PC-9 (cell line): ENCODE results near the gene MROH2B. TPM values are rescaled to one million over a fixed set of nuclear protein-coding genes. Genes with fewer than 3 reads are reported as not detected.

Experiments
- BruUV-seq: library from RNA; stranded (reverse); fragments of 400-500 nt; replicated peaks from 2 replicates; lab custom pipeline; 2021; lab: Mats Ljungman, UMichigan
- CTCF ChIA-PET: fragments of 300-600 bp; sonication (Branson Sonifier 250); formaldehyde crosslinking; loops from one replicate; lab custom pipeline; 2022; ENCODE audit warnings: antibody characterized with exemption; lab: Charles Lee
- POLR2A ChIA-PET: fragments of 300-600 bp; sonication (Branson Sonifier 250); formaldehyde crosslinking; loops from one replicate; lab custom pipeline; 2022; ENCODE audit warnings: antibody characterized with exemption; ENCODE audit not compliant: unreplicated experiment; lab: Charles Lee
- DNase-seq, 2 experiments: peaks; one replicate each; pipeline versions ENCODE4 v3.0.0 to v3.0.0-alpha.2; 2015 to 2022; ENCODE audit warnings: mixed read lengths in 1 of 2
- H2AFZ ChIP-seq: fragments of 200-600 bp; sonication (generic); 2 replicates; pipeline ENCODE4 v1.8.1; 2017; ENCODE audit warnings: antibody characterized with exemption
- H3F3A ChIP-seq: fragments of 200-600 bp; sonication (generic); 2 replicates; pipeline ENCODE4 v1.8.1; 2017; ENCODE audit warnings: antibody characterized with exemption, mild to moderate bottlenecking, low read depth; ENCODE audit not compliant: insufficient read depth
- H3K27ac ChIP-seq: fragments of 200-600 bp; sonication (generic); 2 replicates; pipeline ENCODE4 v1.6.1; 2016; ENCODE audit warnings: mixed run types
- H3K27me3 ChIP-seq: fragments of 200-600 bp; sonication (generic); 2 replicates; pipeline ENCODE4 v1.6.1; 2016; ENCODE audit warnings: low read depth, mixed run types; ENCODE audit not compliant: insufficient read depth
- H3K36me3 ChIP-seq: fragments of 200-600 bp; sonication (generic); 2 replicates; pipeline ENCODE4 v1.6.1; 2016; ENCODE audit warnings: low read depth, mixed run types
- H3K4me1 ChIP-seq: fragments of 200-600 bp; sonication (generic); replicated peaks from 2 replicates; pipeline ENCODE4 v1.6.1; 2016; ENCODE audit warnings: mixed run types; ENCODE audit not compliant: insufficient read depth
- H3K4me2 ChIP-seq: fragments of 200-600 bp; sonication (generic); 2 replicates; pipeline ENCODE4 v1.6.1; 2017; ENCODE audit warnings: mixed run types
- H3K4me3 ChIP-seq: fragments of 200-600 bp; sonication (generic); 2 replicates; pipeline ENCODE4 v1.6.1; 2016; ENCODE audit warnings: mixed run types
- H3K79me2 ChIP-seq: fragments of 200-600 bp; sonication (generic); 2 replicates; pipeline ENCODE4 v1.6.1; 2017; ENCODE audit warnings: low read depth, mixed run types
- H3K9me2 ChIP-seq: fragments of 200-600 bp; sonication (generic); 2 replicates; pipeline ENCODE4 v1.8.1; 2017; ENCODE audit warnings: mild to moderate bottlenecking; ENCODE audit not compliant: insufficient read depth
- H3K9me3 ChIP-seq: fragments of 200-600 bp; sonication (generic); 2 replicates; pipeline ENCODE4 v1.8.1; 2016; ENCODE audit warnings: low read depth; ENCODE audit not compliant: insufficient read depth
- H4K20me1 ChIP-seq: fragments of 200-600 bp; sonication (generic); 2 replicates; pipeline ENCODE4 v1.8.1; 2017; ENCODE audit not compliant: insufficient read depth
- CTCF ChIP-seq: fragments of 200-600 bp; sonication (generic); conservative IDR thresholded peaks from 2 replicates; pipeline ENCODE4 v1.6.1; 2017; ENCODE audit warnings: mixed run types, antibody characterized with exemption, mild to moderate bottlenecking, moderate library complexity
- EZH2 ChIP-seq: fragments of 200-600 bp; sonication (generic); IDR thresholded peaks from 2 replicates; pipeline ENCODE4 v1.8.0; 2017; ENCODE audit warnings: antibody characterized with exemption, low read depth
- intact Hi-C: fragments of 100-400 bp; cut with micrococcal nuclease; formaldehyde crosslinking; loops from one replicate; pipeline ENCODE4 v1.10.0; 2022; ENCODE audit not compliant: unreplicated experiment
- total RNA-seq: library from RNA; stranded (reverse); gene quantifications from 2 replicates; pipeline ENCODE4 v1.2.3, GENCODE V29; 2021

Gene MROH2B
- total RNA-seq, 1 experiment from 2014 or later: not detected

- ChIA-PET CTCF (no interaction called here), POLR2A (no interaction called here)
- H3K4me3 ChIP-seq: no peak overlapping the region
- DNase-seq: no peak
- no peaks in the 10 kb centered on the region for H4K20me1 ChIP-seq
- 0 out of 2 replicates have a peak, but pooled peaks cover 3% of the 10 kb centered on the region for H3F3A ChIP-seq
- no peaks in the 10 kb centered on the region for H3K79me2 ChIP-seq
- H2AFZ ChIP-seq: no peak overlapping the region
- no peaks in the 10 kb centered on the region for H3K36me3 ChIP-seq
- peaks cover 17% of the 10 kb centered on the region for H3K4me1 ChIP-seq
- TF ChIP-seq EZH2 (no peak), CTCF (no peak)
- no peak overlapping the region for H3K4me2 ChIP-seq
- intact Hi-C loops: no loop called here
- H3K9me2 ChIP-seq: no peaks in the 10 kb centered on the region
- no peak overlapping the region for H3K27ac ChIP-seq
- H3K9me3 ChIP-seq: peaks cover 5% of the 10 kb centered on the region; the same call in 1 of the 2 replicates
- no TSS peak for BruUV-seq
- no peaks in the 10 kb centered on the region for H3K27me3 ChIP-seq
Observed at GRCh38 chr5:41012318-41012717, 58.8 kb downstream of the MROH2B start.

- Histone ChIP-seq H2AFZ (no peak overlapping the region), H3K4me2 (no peak overlapping the region), H3K9me2 (no peaks in the 10 kb centered on the region), H3K36me3 (no peaks in the 10 kb centered on the region), H3K79me2 (no peaks in the 10 kb centered on the region), H3K27ac (no peak overlapping the region), H3K4me3 (no peak overlapping the region), H3K4me1 (peaks cover 17% of the 10 kb centered on the region), H3F3A (0 out of 2 replicates have a peak, but pooled peaks cover 3% of the 10 kb centered on the region), H3K9me3 (peaks cover 5% of the 10 kb centered on the region; the same call in 1 of the 2 replicates), H4K20me1 (no peaks in the 10 kb centered on the region), H3K27me3 (no peaks in the 10 kb centered on the region)
- ChIA-PET POLR2A (no interaction called here), CTCF (no interaction called here)
- no TSS peak for BruUV-seq
- intact Hi-C loops: no loop called here
- no peak for DNase-seq
- no peak for TF ChIP-seq CTCF
- TF ChIP-seq EZH2: no peak
Observed at GRCh38 chr5:41010572-41010971, 60.6 kb downstream of the MROH2B start.

DNA sequence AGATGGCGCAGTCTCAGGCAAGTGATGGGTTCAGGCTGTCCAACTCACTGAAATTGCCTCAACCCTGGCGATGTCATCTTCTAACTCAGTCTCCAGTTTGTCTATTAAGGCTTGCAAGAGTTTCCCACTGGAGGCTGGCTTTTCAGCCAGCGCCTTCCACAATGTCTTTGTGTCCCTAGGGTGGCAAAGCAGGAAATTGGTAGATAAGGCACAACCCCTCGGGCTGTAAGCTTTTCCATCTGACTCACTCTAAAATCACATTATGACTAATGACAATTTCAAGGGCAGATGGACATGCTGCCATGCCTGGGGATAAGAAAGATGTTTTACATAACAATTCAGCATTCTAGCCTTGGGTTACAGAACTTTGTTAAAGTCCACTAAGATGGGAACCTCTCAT lies 61.9 kb downstream of the MROH2B start:
- intact Hi-C loops: no loop called here
- Histone ChIP-seq H3F3A (0 out of 2 replicates have a peak, but pooled peaks cover 3% of the 10 kb centered on the region), H3K9me2 (no peaks in the 10 kb centered on the region), H3K4me2 (peak overlapping the region; percentile 6), H3K27ac (peak overlapping the region; percentile 7; the same call in 1 of the 2 replicates), H3K4me1 (peaks cover 17% of the 10 kb centered on the region), H3K27me3 (no peaks in the 10 kb centered on the region), H3K36me3 (no peaks in the 10 kb centered on the region), H4K20me1 (no peaks in the 10 kb centered on the region), H3K9me3 (peaks cover 5% of the 10 kb centered on the region; the same call in 1 of the 2 replicates), H3K4me3 (no peak overlapping the region), H2AFZ (no peak overlapping the region), H3K79me2 (no peaks in the 10 kb centered on the region)
- BruUV-seq: no TSS peak
- no peak for TF ChIP-seq EZH2
- CTCF ChIA-PET: interaction anchor here (0.6 to 1.0 kb wide), 2 partner anchors 105 to 106 kb away, joined by 3 read pairs; no protein-coding TSS in a partner anchor
- POLR2A ChIA-PET: no interaction called here
- DNase-seq: peak; percentile 82 to 92

GRCh38 chr5:41004931-41005330 lies 66.2 kb downstream of the MROH2B start:
- TF ChIP-seq CTCF (no peak), EZH2 (no peak)
- H3K9me2 ChIP-seq: no peaks in the 10 kb centered on the region
- H3K9me3 ChIP-seq: no peaks in the 10 kb centered on the region
- peaks cover 17% of the 10 kb centered on the region for H3K4me1 ChIP-seq
- CTCF ChIA-PET: no interaction called here
- intact Hi-C loops: no loop called here
- H3K4me2 ChIP-seq: no peak overlapping the region
- DNase-seq: no peak
- H4K20me1 ChIP-seq: no peaks in the 10 kb centered on the region
- 0 out of 2 replicates have a peak, but pooled peaks cover 3% of the 10 kb centered on the region for H3F3A ChIP-seq
- no peak overlapping the region for H3K27ac ChIP-seq
- H3K36me3 ChIP-seq: no peaks in the 10 kb centered on the region
- H2AFZ ChIP-seq: no peak overlapping the region
- H3K4me3 ChIP-seq: no peak overlapping the region
- POLR2A ChIA-PET: no interaction called here
- H3K79me2 ChIP-seq: no peaks in the 10 kb centered on the region
- no TSS peak for BruUV-seq
- no peaks in the 10 kb centered on the region for H3K27me3 ChIP-seq
